ENCODE measurements around the gene RTRAF. TPM values are rescaled to one million over a fixed set of nuclear protein-coding genes. Genes with fewer than 3 reads are reported as not detected.

Gene RTRAF
- total and polyA plus RNA-seq, 2 of the 8 experiments (the other 6 are each of a cell fraction or from before 2014, with no cell fraction given) = 149 to 359 TPM

DNA sequence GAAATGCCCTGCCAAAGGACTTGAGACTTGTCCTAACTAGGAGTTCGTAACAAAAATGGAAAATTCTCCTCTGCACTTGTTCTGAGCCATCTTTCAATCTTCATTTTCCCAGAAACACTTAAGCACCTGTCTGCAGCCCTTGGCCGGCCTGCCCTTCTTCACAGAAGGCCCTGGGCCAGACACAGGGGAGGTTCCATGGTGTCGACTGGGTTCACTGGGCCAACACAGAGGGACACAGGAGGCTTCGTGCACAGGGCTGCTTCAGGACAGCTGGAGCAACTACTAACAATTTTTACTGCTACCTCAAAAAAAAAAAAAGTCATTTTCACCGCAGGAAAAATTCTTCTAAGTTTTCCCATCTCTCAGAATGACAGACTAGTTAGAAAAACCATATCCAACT is 59.9 kb downstream of the RTRAF start:
- no peak overlapping the region for H4K5ac ChIP-seq (ENCODE audit: insufficient read length, low read depth, low read length)
- no peak overlapping the region for H3K4me3 ChIP-seq (ENCODE audit: extremely low read depth in 1 of 4, insufficient read depth in 2 of 4, low read depth in 3 of 4, low read length in 4 of 4)
- H3K18ac ChIP-seq (ENCODE audit: extremely low read depth, low read length) = no peak overlapping the region
- no peaks in the 10 kb centered on the region for H3K27me3 ChIP-seq (replicated peaks in 1 of 4; ENCODE audit: control insufficient read depth in 3 of 4, extremely low read depth in 1 of 4, insufficient read depth in 3 of 4, low read length in 3 of 4)
- H3K9me3 ChIP-seq (ENCODE audit: insufficient read depth in 2 of 2, low read depth in 1 of 2, low read length in 1 of 2) = no peaks in the 10 kb centered on the region
- H2AK5ac ChIP-seq (ENCODE audit: low read depth, low read length) = no peak overlapping the region
- FAIRE-seq = no peak
- TF ChIP-seq CHD1 (IDR thresholded peaks at IDR 0.05; ENCODE audit: low read depth, low read length) (no peak), SUZ12 (IDR thresholded peaks at IDR 0.05; ENCODE audit: low read length) (no peak), EZH2 (IDR thresholded peaks at IDR 0.05; ENCODE audit: low read depth, low read length, severe bottlenecking) (no peak), RXRA (IDR thresholded peaks at IDR 0.05; ENCODE audit: insufficient read depth, low read depth, low read length) (no peak), RFX5 (IDR thresholded peaks at IDR 0.05; ENCODE audit: borderline replicate concordance, low read depth, low read length) (no peak), SIRT6 (IDR thresholded peaks at IDR 0.05; ENCODE audit: low read length) (no peak), RBBP5 (IDR thresholded peaks at IDR 0.05; ENCODE audit: borderline replicate concordance, low read depth, low read length) (no peak)
- no peak for DNase-seq (ENCODE audit: low read depth in 1 of 2, low spot score in 2 of 2)
- ChIA-PET CTCF (ENCODE audit: partially characterized antibody) (interaction anchor here (0.7 to 10.0 kb wide), 2 partner anchors 21 to 84 kb away, joined by 3 to 135 read pairs; partner anchors contain the start of gene NID2), POLR2A (ENCODE audit: partially characterized antibody) (no interaction called here)
- H4K91ac ChIP-seq (replicated peaks; ENCODE audit: insufficient read length, low read length) = no peak overlapping the region
- no peak overlapping the region for H3K4me2 ChIP-seq (ENCODE audit: insufficient read depth in 1 of 2, low read depth in 2 of 2, low read length in 2 of 2)
- H2BK12ac ChIP-seq (ENCODE audit: low read depth, low read length) = no peak overlapping the region
- H3K14ac ChIP-seq (ENCODE audit: insufficient read length) = no peak overlapping the region
- no peaks in the 10 kb centered on the region for H3K79me1 ChIP-seq (ENCODE audit: low read depth, low read length)
- no peak overlapping the region for H2BK20ac ChIP-seq (ENCODE audit: low read length)
- H3K79me2 ChIP-seq (ENCODE audit: control insufficient read depth in 1 of 2, insufficient read depth in 2 of 2, low read length in 2 of 2) = no peaks in the 10 kb centered on the region
- H3K4ac ChIP-seq (replicated peaks; ENCODE audit: insufficient read length, low read depth, low read length) = no peak overlapping the region
- H3K27ac ChIP-seq (ENCODE audit: low read depth, low read length) = no peak overlapping the region
- H2BK120ac ChIP-seq (replicated peaks; ENCODE audit: low read depth, low read length) = no peak overlapping the region
- no peak overlapping the region for H3K56ac ChIP-seq (replicated peaks; ENCODE audit: insufficient read length, low read depth, low read length)
- peaks cover 0 to 5% (median 1%) of the 10 kb centered on the region in 4 experiments; a peak in 3 of 7 replicates for H3K4me1 ChIP-seq (replicated peaks in 1 of 4; ENCODE audit: control insufficient read depth in 3 of 4, insufficient read depth in 4 of 4, low read length in 3 of 4)
- no peak overlapping the region for H2BK5ac ChIP-seq (ENCODE audit: low read depth, low read length)
- no peak overlapping the region for H2AFZ ChIP-seq (ENCODE audit: low read length)
- no peaks in the 10 kb centered on the region for H3K36me3 ChIP-seq (ENCODE audit: control insufficient read depth in 2 of 4, insufficient read depth in 4 of 4, low read length in 3 of 4)
- no peaks in the 10 kb centered on the region for H4K20me1 ChIP-seq (replicated peaks in 1 of 2; ENCODE audit: control insufficient read depth in 1 of 2, insufficient read depth in 2 of 2, low read length in 2 of 2)
- no peak overlapping the region for H3K9ac ChIP-seq (replicated peaks in 1 of 4; ENCODE audit: extremely low read depth in 1 of 4, low read depth in 3 of 4, low read length in 3 of 4)
- no peak overlapping the region for H3K23ac ChIP-seq (ENCODE audit: insufficient read length)
- 93% methylated on average over 5 of the region's 5 CpGs; no CpG with 5 or more reads in 1 of the 2 experiments for WGBS, 2 experiments (ENCODE audit: extremely low coverage in 1 of 2, insufficient coverage in 1 of 2, insufficient read length in 1 of 2, insufficient replicate concordance in 2 of 2, low coverage in 1 of 2, low lambda C conversion rate in 2 of 2, missing lambda C conversion rate in 1 of 2)
- no peak overlapping the region for H2BK15ac ChIP-seq (ENCODE audit: low read length)
- H4K8ac ChIP-seq (ENCODE audit: extremely low read depth, insufficient read depth, low read length) = no peak overlapping the region
- H3K23me2 ChIP-seq (ENCODE audit: low read depth, low read length) = no peaks in the 10 kb centered on the region

Data from H1 (cell line).